GM23338 (cell line): ENCODE data around the gene TTC38. TPM values are rescaled to one million over a fixed set of nuclear protein-coding genes. Genes with fewer than 3 reads are reported as not detected.

Experiments used
- ATAC-seq: fragments of 200-7000 bp; cut with Tn5 transposase; 3 replicates; pipeline ENCODE4 v1.9.1; 2020
- DNase-seq: peaks from one replicate; pipeline ENCODE4 v3.0.0-alpha.2; 2015; ENCODE audit warnings: low spot score
- H2AFZ ChIP-seq: fragments of 200-600 bp; sonication (generic); 2 replicates; pipeline ENCODE4 v1.8.0; 2016; ENCODE audit warnings: antibody characterized with exemption, mild to moderate bottlenecking, moderate library complexity
- H3F3A ChIP-seq: fragments of 200-600 bp; sonication (generic); replicated peaks from 2 replicates; pipeline ENCODE4 v1.8.0; 2017; ENCODE audit warnings: antibody characterized with exemption, mixed run types, low read depth
- H3K27ac ChIP-seq: fragments of 200-600 bp; sonication (generic); 2 replicates; pipeline ENCODE4 v1.6.1; 2016; ENCODE audit warnings: low read depth
- H3K27me3 ChIP-seq: fragments of 200-600 bp; sonication (generic); 2 replicates; pipeline ENCODE4 v1.8.0; 2016; ENCODE audit warnings: mild to moderate bottlenecking, mixed run types, moderate library complexity; ENCODE audit not compliant: insufficient read depth
- H3K36me3 ChIP-seq: fragments of 200-600 bp; sonication (generic); 2 replicates; pipeline ENCODE4 v1.8.0; 2016; ENCODE audit warnings: mild to moderate bottlenecking; ENCODE audit not compliant: insufficient read depth
- H3K4me1 ChIP-seq: fragments of 200-600 bp; sonication (generic); 2 replicates; pipeline ENCODE4 v1.8.0; 2016; ENCODE audit warnings: mild to moderate bottlenecking, moderate library complexity; ENCODE audit not compliant: insufficient read depth
- H3K4me2 ChIP-seq: fragments of 200-600 bp; sonication (generic); 2 replicates; pipeline ENCODE4 v1.7.1; 2017; ENCODE audit warnings: mixed run types
- H3K4me3 ChIP-seq: fragments of 200-600 bp; sonication (generic); 2 replicates; pipeline ENCODE4 v1.6.1; 2016; ENCODE audit warnings: mixed run types
- H3K79me2 ChIP-seq: fragments of 200-600 bp; sonication (generic); replicated peaks from 2 replicates; pipeline ENCODE4 v1.8.0; 2017; ENCODE audit warnings: mild to moderate bottlenecking; ENCODE audit not compliant: insufficient read depth
- H3K9me2 ChIP-seq: fragments of 200-600 bp; sonication (generic); 2 replicates; pipeline ENCODE4 v1.8.0; 2017; ENCODE audit not compliant: insufficient read depth
- H4K20me1 ChIP-seq: fragments of 200-600 bp; sonication (generic); replicated peaks from 2 replicates; pipeline ENCODE4 v1.8.0; 2017; ENCODE audit warnings: mild to moderate bottlenecking; ENCODE audit not compliant: insufficient read depth
- H3K27ac Mint-ChIP-seq: 2 replicates; pipeline ENCODE4 v1.8.0; 2020; ENCODE audit warnings: inconsistent platforms, mild to moderate bottlenecking, moderate library complexity, mixed read lengths
- H3K27me3 Mint-ChIP-seq: 3 replicates; pipeline ENCODE4 v1.8.0; 2022; ENCODE audit warnings: low read depth, mild to moderate bottlenecking, moderate library complexity, mixed read lengths, inconsistent platforms; ENCODE audit not compliant: insufficient read depth, poor library complexity
- H3K36me3 Mint-ChIP-seq: 3 replicates; pipeline ENCODE4 v1.8.0; 2021; ENCODE audit warnings: low read depth, mild to moderate bottlenecking, inconsistent platforms, moderate library complexity, mixed read lengths
- H3K4me1 Mint-ChIP-seq: 3 replicates; pipeline ENCODE4 v1.8.0; 2020; ENCODE audit warnings: mild to moderate bottlenecking, inconsistent platforms, mixed read lengths
- H3K4me3 Mint-ChIP-seq: 3 replicates; pipeline ENCODE4 v1.8.0; 2021; ENCODE audit warnings: moderate library complexity, mild to moderate bottlenecking, inconsistent platforms, mixed read lengths
- H3K9me3 Mint-ChIP-seq: 3 replicates; pipeline ENCODE4 v1.8.0; 2020; ENCODE audit warnings: moderate library complexity, mild to moderate bottlenecking, inconsistent platforms, mixed read lengths
- EZH2 ChIP-seq: fragments of 200-600 bp; sonication (generic); IDR thresholded peaks from one replicate; pipeline ENCODE4 v1.8.0; 2017; ENCODE audit warnings: antibody characterized with exemption, mild to moderate bottlenecking, low read depth; ENCODE audit not compliant: unreplicated experiment
- NANOG ChIP-seq: IDR thresholded peaks from 2 replicates; pipeline ENCODE4 v1.6.1; 2016; ENCODE audit warnings: antibody characterized with exemption, borderline replicate concordance
- ZNF114 ChIP-seq: fragments of 250-450 bp; sonication (Bioruptor Pico); IDR thresholded peaks from 2 replicates; pipeline ENCODE4 v1.5.0; 2020; ENCODE audit warnings: mild to moderate bottlenecking, moderate library complexity
- ZNF331 ChIP-seq: fragments of 250-450 bp; sonication (Bioruptor Pico); IDR thresholded peaks from 2 replicates; pipeline ENCODE4 v1.5.0; 2020; ENCODE audit warnings: low read depth, mild to moderate bottlenecking, moderate library complexity
- polyA plus RNA-seq: library from polyadenylated mRNA; unstranded; fragments of >200 nt; fragmentation: Nextera tagmentation; extraction: Ambion mirVana; gene quantifications from 2 replicates; pipeline ENCODE4 v1.2.1, GENCODE V29; 2016
- total RNA-seq: library from RNA; depleted of rRNA; stranded (reverse); fragments of >200 nt; shearing (Covaris generic); gene quantifications from 2 replicates; pipeline ENCODE4 v1.2.3, GENCODE V29; 2014
- TF ChIP-seq, protein P1 (sequence below): fragments of 250-450 bp; sonication (Bioruptor Pico); IDR thresholded peaks from 2 replicates; pipeline ENCODE4 v1.5.0; 2020; ENCODE audit warnings: mild to moderate bottlenecking, moderate library complexity

The TTC38 gene
- total and polyA plus RNA-seq, 2 experiments from 2014 or later = 11.8 to 46.6 TPM

DNA sequence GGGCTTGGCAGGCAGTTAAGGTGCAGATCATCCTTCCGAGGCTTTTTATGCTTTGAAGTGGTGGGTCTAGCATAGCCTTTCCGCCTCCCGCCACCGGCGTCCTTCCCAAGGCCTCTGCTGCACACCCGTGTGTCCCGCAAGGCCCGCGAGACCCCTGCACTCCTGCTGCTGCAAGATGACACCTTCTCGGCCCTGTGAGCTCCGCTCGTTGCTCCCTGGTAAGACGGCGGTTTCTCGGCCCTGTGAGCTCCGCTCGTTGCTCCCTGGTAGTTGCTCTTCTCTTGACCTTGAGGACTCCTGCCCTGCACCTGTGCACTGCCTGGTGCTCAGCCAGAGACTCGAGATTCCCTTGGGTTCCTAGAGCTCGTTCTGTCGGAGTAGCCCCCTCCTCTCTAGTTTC, 49.8 kb downstream of the TTC38 start (continued):
- TF ChIP-seq, protein P1, sequence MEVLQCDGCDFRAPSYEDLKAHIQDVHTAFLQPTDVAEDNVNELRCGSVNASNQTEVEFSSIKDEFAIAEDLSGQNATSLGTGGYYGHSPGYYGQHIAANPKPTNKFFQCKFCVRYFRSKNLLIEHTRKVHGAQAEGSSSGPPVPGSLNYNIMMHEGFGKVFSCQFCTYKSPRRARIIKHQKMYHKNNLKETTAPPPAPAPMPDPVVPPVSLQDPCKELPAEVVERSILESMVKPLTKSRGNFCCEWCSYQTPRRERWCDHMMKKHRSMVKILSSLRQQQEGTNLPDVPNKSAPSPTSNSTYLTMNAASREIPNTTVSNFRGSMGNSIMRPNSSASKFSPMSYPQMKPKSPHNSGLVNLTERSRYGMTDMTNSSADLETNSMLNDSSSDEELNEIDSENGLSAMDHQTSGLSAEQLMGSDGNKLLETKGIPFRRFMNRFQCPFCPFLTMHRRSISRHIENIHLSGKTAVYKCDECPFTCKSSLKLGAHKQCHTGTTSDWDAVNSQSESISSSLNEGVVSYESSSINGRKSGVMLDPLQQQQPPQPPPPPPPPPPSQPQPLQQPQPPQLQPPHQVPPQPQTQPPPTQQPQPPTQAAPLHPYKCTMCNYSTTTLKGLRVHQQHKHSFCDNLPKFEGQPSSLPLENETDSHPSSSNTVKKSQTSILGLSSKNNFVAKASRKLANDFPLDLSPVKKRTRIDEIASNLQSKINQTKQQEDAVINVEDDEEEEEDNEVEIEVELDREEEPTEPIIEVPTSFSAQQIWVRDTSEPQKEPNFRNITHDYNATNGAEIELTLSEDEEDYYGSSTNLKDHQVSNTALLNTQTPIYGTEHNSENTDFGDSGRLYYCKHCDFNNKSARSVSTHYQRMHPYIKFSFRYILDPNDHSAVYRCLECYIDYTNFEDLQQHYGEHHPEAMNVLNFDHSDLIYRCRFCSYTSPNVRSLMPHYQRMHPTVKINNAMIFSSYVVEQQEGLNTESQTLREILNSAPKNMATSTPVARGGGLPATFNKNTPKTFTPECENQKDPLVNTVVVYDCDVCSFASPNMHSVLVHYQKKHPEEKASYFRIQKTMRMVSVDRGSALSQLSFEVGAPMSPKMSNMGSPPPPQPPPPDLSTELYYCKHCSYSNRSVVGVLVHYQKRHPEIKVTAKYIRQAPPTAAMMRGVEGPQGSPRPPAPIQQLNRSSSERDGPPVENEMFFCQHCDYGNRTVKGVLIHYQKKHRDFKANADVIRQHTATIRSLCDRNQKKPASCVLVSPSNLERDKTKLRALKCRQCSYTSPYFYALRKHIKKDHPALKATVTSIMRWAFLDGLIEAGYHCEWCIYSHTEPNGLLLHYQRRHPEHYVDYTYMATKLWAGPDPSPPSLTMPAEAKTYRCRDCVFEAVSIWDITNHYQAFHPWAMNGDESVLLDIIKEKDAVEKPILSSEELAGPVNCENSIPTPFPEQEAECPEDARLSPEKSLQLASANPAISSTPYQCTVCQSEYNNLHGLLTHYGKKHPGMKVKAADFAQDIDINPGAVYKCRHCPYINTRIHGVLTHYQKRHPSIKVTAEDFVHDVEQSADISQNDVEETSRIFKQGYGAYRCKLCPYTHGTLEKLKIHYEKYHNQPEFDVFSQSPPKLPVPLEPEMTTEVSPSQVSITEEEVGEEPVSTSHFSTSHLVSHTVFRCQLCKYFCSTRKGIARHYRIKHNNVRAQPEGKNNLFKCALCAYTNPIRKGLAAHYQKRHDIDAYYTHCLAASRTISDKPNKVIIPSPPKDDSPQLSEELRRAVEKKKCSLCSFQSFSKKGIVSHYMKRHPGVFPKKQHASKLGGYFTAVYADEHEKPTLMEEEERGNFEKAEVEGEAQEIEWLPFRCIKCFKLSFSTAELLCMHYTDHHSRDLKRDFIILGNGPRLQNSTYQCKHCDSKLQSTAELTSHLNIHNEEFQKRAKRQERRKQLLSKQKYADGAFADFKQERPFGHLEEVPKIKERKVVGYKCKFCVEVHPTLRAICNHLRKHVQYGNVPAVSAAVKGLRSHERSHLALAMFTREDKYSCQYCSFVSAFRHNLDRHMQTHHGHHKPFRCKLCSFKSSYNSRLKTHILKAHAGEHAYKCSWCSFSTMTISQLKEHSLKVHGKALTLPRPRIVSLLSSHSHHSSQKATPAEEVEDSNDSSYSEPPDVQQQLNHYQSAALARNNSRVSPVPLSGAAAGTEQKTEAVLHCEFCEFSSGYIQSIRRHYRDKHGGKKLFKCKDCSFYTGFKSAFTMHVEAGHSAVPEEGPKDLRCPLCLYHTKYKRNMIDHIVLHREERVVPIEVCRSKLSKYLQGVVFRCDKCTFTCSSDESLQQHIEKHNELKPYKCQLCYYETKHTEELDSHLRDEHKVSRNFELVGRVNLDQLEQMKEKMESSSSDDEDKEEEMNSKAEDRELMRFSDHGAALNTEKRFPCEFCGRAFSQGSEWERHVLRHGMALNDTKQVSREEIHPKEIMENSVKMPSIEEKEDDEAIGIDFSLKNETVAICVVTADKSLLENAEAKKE (CRISPR knock-in tag) = no peak
- no peak for TF ChIP-seq EZH2

DNA sequence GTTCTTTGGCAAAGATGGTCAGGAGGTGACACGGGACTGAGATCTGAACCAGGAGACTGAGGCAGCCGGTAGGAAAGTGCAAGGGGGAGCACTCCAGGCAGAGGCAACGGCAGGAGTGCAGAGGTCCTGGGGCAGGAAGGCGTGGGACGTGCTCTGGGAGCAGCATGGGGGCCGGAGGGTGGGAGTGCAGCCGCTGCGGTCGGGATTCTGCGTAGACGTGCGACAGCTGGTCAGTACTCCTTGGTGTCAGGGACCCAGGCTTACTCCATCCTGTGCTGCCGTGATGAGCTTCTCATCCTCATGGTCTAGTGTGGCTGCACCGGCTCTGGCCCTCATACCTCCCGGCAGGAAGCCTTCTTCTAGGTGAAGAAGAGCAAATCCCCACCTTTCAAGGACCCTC, 50.8 kb downstream of the TTC38 start:
- H3K27me3 Mint-ChIP-seq = peaks cover 11% of the 10 kb centered on the region
- no peaks in the 10 kb centered on the region for H3K4me1 Mint-ChIP-seq
- H3K9me3 Mint-ChIP-seq = no peaks in the 10 kb centered on the region
- no peaks in the 10 kb centered on the region for H3K4me1 ChIP-seq
- TF ChIP-seq EZH2 = no peak
- TF ChIP-seq NANOG = no peak
- H3K4me2 ChIP-seq = no peak overlapping the region
- peaks cover 67% of the 10 kb centered on the region for H3K36me3 Mint-ChIP-seq
- ATAC-seq = no peak
- H3K27ac Mint-ChIP-seq = no peak overlapping the region
- H3K79me2 ChIP-seq = no peaks in the 10 kb centered on the region; the same call in 1 of the 2 replicates
- no peak overlapping the region for H3K4me3 Mint-ChIP-seq
- H3K27me3 ChIP-seq = no peaks in the 10 kb centered on the region
- no peaks in the 10 kb centered on the region; the same call in 1 of the 2 replicates for H4K20me1 ChIP-seq
- no peaks in the 10 kb centered on the region for H3K9me2 ChIP-seq
- no peak overlapping the region for H3K27ac ChIP-seq
- no peak overlapping the region for H3K4me3 ChIP-seq
- peaks cover 14% of the 10 kb centered on the region; the same call in 1 of the 2 replicates for H3K36me3 ChIP-seq
- no peak for DNase-seq
- H2AFZ ChIP-seq = no peak overlapping the region
- H3F3A ChIP-seq = no peaks in the 10 kb centered on the region

DNA sequence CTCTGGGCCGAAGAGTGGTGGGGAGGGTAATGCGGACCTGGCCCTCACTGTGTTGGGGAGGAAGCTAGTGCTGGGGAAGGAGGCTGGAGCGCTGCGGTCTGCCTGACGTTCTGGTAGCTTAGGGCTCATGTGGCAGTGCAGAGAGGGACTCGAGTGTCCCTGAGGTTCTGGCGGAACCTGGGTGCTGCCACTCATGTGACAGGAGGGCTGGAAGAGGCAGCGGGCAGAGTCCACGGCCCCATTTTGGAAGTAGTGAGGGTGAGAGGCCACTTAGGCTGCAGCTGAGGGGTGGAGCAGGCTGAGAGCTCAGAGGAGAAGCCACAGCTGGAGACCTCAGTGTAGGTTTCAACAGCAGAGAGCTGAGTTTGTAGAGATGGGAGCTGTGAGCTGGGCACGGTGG, 51.5 kb downstream of the TTC38 start:
- no peak for DNase-seq
- no peak for TF ChIP-seq ZNF114 (CRISPR knock-in tag)
- TF ChIP-seq ZNF331 = no peak

More for the DNA sequence above, 51.5 kb downstream of the TTC38 start:
- no peak overlapping the region for H3K4me3 Mint-ChIP-seq
- H3K9me3 Mint-ChIP-seq = no peaks in the 10 kb centered on the region
- Histone ChIP-seq H3K27ac (no peak overlapping the region), H3F3A (no peaks in the 10 kb centered on the region), H3K36me3 (peaks cover 14% of the 10 kb centered on the region; the same call in 1 of the 2 replicates), H3K4me1 (no peaks in the 10 kb centered on the region), H3K9me2 (no peaks in the 10 kb centered on the region), H3K79me2 (no peaks in the 10 kb centered on the region; the same call in 1 of the 2 replicates), H3K4me2 (no peak overlapping the region), H4K20me1 (no peaks in the 10 kb centered on the region; the same call in 1 of the 2 replicates), H3K27me3 (no peaks in the 10 kb centered on the region), H3K4me3 (no peak overlapping the region), H2AFZ (no peak overlapping the region)
- peaks cover 72% of the 10 kb centered on the region for H3K36me3 Mint-ChIP-seq
- peaks cover 11% of the 10 kb centered on the region for H3K27me3 Mint-ChIP-seq
- no peak overlapping the region for H3K27ac Mint-ChIP-seq
- H3K4me1 Mint-ChIP-seq = no peaks in the 10 kb centered on the region
- no peak for ATAC-seq
